Effector memory CD4-positive, alpha-beta T cell (primary cell): ENCODE measurements around the gene DGCR6L.
A peak's percentile ranks its signal among the peaks of the same experiment; 100 is the strongest.
"Not testable (repeated sequence)": the region's sequence is repeated elsewhere in the genome, so short reads cannot be mapped to it uniquely, and the experiment has no call there.

ENCODE experiments used
- DNase-seq, 3 donors: peaks; one replicate each; pipeline ENCODE4 v3.0.0-alpha.2; 2020
- H3K27ac ChIP-seq: 2 replicates; pipeline ENCODE4 v1.7.0; 2013; ENCODE audit warnings: mild to moderate bottlenecking, low read length, moderate library complexity; ENCODE audit not compliant: insufficient read depth, poor library complexity, severe bottlenecking
- H3K27me3 ChIP-seq: replicated peaks from 2 replicates; pipeline ENCODE4 v1.7.0; 2013; ENCODE audit warnings: mild to moderate bottlenecking, low read length; ENCODE audit not compliant: insufficient read depth, control insufficient read depth, poor library complexity, severe bottlenecking
- H3K36me3 ChIP-seq: 2 replicates; pipeline ENCODE4 v1.7.0; 2013; ENCODE audit warnings: mild to moderate bottlenecking, low read length, moderate library complexity; ENCODE audit not compliant: control insufficient read depth, insufficient read depth
- H3K4me1 ChIP-seq: 2 replicates; pipeline ENCODE4 v1.7.0; 2013; ENCODE audit warnings: low read length, mild to moderate bottlenecking; ENCODE audit not compliant: control insufficient read depth, insufficient read depth, poor library complexity, severe bottlenecking
- H3K4me3 ChIP-seq: 2 replicates; pipeline ENCODE4 v1.7.0; 2013; ENCODE audit warnings: low read length, low read depth, mild to moderate bottlenecking; ENCODE audit not compliant: insufficient read depth, poor library complexity, severe bottlenecking
- H3K9me3 ChIP-seq: 2 replicates; pipeline ENCODE4 v1.7.0; 2013; ENCODE audit warnings: mild to moderate bottlenecking, low read length, moderate library complexity; ENCODE audit not compliant: control insufficient read depth

DGCR6L gene

GRCh38 chr22:20325996-20326395, 6.1 kb upstream of the DGCR6L start:
- H3K4me3 ChIP-seq, DNase-seq, H3K27ac ChIP-seq, H3K9me3 ChIP-seq, H3K27me3 ChIP-seq, H3K36me3 ChIP-seq: not testable (repeated sequence)
- H3K4me1 ChIP-seq = peaks cover 12% of the 10 kb centered on the region

DNA sequence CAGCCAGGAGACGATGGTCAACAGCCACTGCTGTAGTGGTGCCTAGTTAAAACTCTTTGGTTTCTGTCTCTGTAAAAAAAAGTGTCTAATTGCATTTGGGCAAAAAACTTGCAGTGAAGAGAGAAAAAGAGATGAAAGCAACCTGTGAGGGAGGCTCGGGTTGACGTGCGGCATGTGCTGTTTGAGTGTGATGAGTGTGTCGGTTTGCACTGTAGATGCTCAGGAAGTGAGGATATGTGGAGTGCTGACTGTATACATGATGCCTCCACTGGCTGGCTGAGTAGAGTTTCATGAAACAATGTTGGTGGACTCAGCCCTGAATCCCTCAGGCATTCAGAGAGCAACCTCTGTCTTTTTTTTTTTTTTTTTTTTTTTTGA, 4.3 kb upstream of the DGCR6L start:
- no peaks in the 10 kb centered on the region for H3K9me3 ChIP-seq
- H3K27me3 ChIP-seq = no peaks in the 10 kb centered on the region
- peak overlapping the region; percentile 12 for H3K27ac ChIP-seq
- DNase-seq = no peak
- no peaks in the 10 kb centered on the region for H3K36me3 ChIP-seq
- H3K4me1 ChIP-seq = peaks cover 19% of the 10 kb centered on the region
- H3K4me3 ChIP-seq = no peak overlapping the region

DNA sequence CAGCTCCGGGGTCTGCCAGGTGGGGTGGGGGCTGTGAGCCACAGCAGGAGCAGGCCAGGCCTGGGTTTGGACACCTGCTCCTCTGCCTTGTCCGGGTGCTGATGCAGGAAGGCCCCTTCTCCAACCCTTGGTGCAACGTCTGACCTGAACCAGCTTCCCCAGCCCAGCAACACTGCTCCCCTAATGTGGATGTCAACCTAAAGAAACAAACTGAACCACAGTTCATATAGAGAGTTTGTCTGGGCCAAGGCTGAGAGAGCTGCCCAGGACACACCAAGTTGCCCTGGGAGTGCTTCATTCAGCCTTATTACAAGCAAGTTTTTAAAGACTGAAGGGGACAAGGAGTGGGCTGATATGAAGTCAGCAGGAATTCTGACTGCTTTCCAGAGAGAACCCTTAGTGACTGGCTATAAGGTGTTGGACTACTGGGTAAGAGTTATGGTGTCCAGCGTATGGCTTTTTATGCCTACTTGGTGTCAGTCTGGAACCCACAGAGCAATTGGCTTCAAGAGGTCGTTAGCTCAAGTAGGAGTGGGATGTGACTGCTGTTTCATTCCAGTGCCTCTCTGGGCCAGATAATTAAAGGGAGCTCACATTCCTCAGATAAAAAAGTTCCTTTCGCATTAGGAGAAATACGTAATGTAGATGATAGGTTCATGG, 1.8 kb upstream of the DGCR6L start:
- DNase-seq, H3K4me3 ChIP-seq, H3K9me3 ChIP-seq, H3K27ac ChIP-seq, H3K27me3 ChIP-seq, H3K36me3 ChIP-seq: not testable (repeated sequence)
- H3K4me1 ChIP-seq = peaks cover 29% of the 10 kb centered on the region

- not testable (repeated sequence) for H3K36me3 ChIP-seq, H3K9me3 ChIP-seq, H3K27me3 ChIP-seq, DNase-seq
- peaks cover 29% of the 10 kb centered on the region for H3K4me1 ChIP-seq
- peak overlapping the region; percentile 96 for H3K4me3 ChIP-seq
- H3K27ac ChIP-seq = peak overlapping the region; percentile 77
These were observed 1.0 kb upstream of the DGCR6L start for GRCh38 chr22:20320659-20321551.

GRCh38 chr22:20319041-20319744, 667 bp downstream of the DGCR6L start:
- Histone ChIP-seq H3K27ac (peak overlapping the region; percentile 77), H3K4me3 (peak overlapping the region; percentile 96), H3K27me3 (no peaks in the 10 kb centered on the region), H3K4me1 (peaks cover 29% of the 10 kb centered on the region), H3K36me3 (peaks cover 9% of the 10 kb centered on the region), H3K9me3 (no peaks in the 10 kb centered on the region)
- DNase-seq = no peak

- H3K27ac ChIP-seq, DNase-seq, H3K9me3 ChIP-seq, H3K27me3 ChIP-seq, H3K36me3 ChIP-seq, H3K4me3 ChIP-seq: not testable (repeated sequence)
- H3K4me1 ChIP-seq = peaks cover 22% of the 10 kb centered on the region
These were observed 1.7 kb downstream of the DGCR6L start for GRCh38 chr22:20318043-20318688.

DNA sequence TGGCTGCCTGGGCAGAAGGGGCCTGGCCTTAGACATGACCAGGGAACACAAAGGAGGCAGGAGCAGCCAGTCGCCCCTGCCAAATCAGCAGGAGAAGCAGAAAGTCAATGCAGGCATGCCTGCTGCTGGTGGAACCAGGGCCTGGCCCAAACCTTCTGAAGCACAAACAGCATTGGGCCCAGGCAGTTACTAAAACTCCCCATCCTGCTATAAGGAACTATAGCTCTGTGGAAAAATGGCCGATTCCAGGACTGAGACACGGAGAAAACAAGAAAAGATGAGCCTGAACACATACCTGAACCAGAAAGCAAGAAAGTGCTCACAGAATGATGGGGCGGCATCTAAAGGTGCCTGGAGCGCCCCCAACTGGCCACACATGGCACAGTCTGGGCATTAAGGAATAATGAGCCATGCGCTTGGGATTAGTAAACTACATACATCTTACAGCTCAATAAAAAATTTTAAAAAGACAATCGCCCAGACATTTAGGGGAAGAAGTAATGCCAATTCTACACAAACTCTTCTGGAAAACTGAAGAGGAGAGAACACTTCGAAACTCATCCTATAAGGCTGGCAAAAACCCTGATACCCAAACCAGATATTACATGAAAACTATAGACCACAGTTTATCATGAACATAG, 2.3 kb downstream of the DGCR6L start:
- H3K4me3 ChIP-seq, H3K36me3 ChIP-seq, H3K27me3 ChIP-seq, H3K27ac ChIP-seq, H3K9me3 ChIP-seq: not testable (repeated sequence)
- peaks cover 18% of the 10 kb centered on the region for H3K4me1 ChIP-seq
- DNase-seq = peak in 1 of 3 donors; percentile 12

DNA sequence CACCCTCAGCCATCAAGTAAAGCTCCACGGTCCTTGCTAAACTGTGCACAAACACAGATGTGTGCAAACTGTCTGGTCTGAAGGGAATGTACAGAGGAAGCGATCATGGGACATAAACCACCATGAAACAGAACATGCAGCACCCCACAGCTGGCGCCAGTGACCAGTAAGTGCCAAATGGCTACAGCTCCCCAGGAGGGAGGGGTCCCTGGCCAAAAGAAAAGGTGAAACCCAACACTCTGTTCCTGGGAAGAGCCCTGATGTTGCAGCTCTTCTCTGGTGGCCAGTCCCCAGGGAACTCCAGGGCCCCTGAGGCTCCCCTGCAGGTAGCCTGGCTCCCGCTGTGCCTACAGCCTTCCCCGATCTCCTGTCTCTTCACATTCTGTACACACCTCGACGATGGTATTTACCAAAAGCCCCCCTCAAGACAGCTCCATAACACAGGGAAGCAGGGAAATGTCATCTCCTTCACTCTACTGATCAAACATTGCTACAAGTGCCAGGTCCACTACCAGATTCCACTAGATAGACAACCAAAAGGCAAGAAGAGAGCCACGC, 2.9 kb downstream of the DGCR6L start:
- no peak overlapping the region for H3K27ac ChIP-seq
- DNase-seq = no peak
- peaks cover 9% of the 10 kb centered on the region for H3K36me3 ChIP-seq
- peaks cover 18% of the 10 kb centered on the region for H3K4me1 ChIP-seq
- H3K9me3 ChIP-seq = no peaks in the 10 kb centered on the region
- H3K4me3 ChIP-seq = no peak overlapping the region
- H3K27me3 ChIP-seq = no peaks in the 10 kb centered on the region

DNA sequence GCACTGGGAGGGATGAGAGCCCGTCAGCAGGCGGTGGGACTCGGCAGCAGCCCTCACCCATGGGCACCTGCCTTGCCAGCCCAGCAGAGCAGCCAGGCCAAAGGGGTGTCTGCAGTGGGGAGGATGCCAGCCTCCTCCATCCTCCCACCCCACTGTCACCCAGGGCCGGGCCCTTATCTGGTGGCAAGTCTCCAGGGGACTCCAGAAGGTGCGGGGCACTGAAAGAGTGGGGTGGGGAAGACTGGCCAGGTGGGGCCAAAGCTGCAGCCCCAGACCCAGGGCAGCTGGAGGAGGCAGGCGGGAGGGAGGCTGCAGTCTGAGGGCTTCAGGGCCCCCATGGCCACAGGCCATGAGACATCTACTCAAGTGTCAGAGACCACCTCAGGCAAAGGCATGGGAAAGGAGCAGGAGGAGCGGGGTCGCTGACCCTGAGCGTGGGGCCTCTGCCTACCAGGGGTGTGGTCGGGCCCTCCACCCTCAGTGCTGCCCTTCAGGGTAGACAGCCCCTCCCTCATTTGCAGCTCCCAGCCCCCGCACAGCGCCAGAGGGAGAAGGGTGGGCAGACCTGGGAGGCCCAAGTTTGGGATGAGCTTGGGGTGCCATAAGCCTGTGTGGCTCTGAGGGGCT, 3.5 kb downstream of the DGCR6L start:
- no peaks in the 10 kb centered on the region for H3K27me3 ChIP-seq
- DNase-seq = no peak
- H3K27ac ChIP-seq = no peak overlapping the region
- peaks cover 18% of the 10 kb centered on the region for H3K4me1 ChIP-seq
- H3K4me3 ChIP-seq = no peak overlapping the region
- H3K36me3 ChIP-seq = peaks cover 9% of the 10 kb centered on the region
- no peaks in the 10 kb centered on the region for H3K9me3 ChIP-seq
